Measurements from ENCODE around the gene KIF1B. TPM values are rescaled to one million over a fixed set of nuclear protein-coding genes. Genes with fewer than 3 reads are reported as not detected.
"Not testable (repeated sequence)": the region's sequence is repeated elsewhere in the genome, so short reads cannot be mapped to it uniquely, and the experiment has no call there.

Gene KIF1B
- total RNA-seq, 4 donors from 2014 or later = 63.1 to 83.8 (median 71.2) TPM

- WGBS, 2 donors (ENCODE audit: low coverage in 1 of 2) = 11 to 16% methylated on average over 5 of the region's 5 CpGs
- no peak for TF ChIP-seq POLR2A (IDR thresholded peaks at IDR 0.05)
- no peak for TF ChIP-seq EP300 (IDR thresholded peaks at IDR 0.05)
- TF ChIP-seq POLR2AphosphoS5 (IDR thresholded peaks at IDR 0.05) = no peak
- no peak for TF ChIP-seq CTCF (IDR thresholded peaks at IDR 0.05)
- peaks cover 10 to 96% (median 38%) of the 10 kb centered on the region in 3 donors for H3K4me1 ChIP-seq
- ATAC-seq = no peak
- H3K4me3 ChIP-seq = no peak overlapping the region
- H3K27me3 ChIP-seq = no peaks in the 10 kb centered on the region
- no peaks in the 10 kb centered on the region for H3K36me3 ChIP-seq
- no peaks in the 10 kb centered on the region for H3K9me3 ChIP-seq
- peak overlapping the region in 3 of 4 donors; percentile 33 to 67 (median 61) for H3K27ac ChIP-seq
Observed at GRCh38 chr1:10217748-10218441, 7.5 kb downstream of the KIF1B start.

GRCh38 chr1:10220200-10220599 is 9.8 kb downstream of the KIF1B start:
- H3K27me3 ChIP-seq = no peaks in the 10 kb centered on the region
- H3K4me3 ChIP-seq = no peak overlapping the region
- H3K4me1 ChIP-seq = peaks cover 4 to 97% (median 31%) of the 10 kb centered on the region in 3 donors
- H3K36me3 ChIP-seq = no peaks in the 10 kb centered on the region
- no peak overlapping the region for H3K27ac ChIP-seq
- H3K9me3 ChIP-seq = no peaks in the 10 kb centered on the region
- TF ChIP-seq EP300 (IDR thresholded peaks at IDR 0.05) (no peak), POLR2A (IDR thresholded peaks at IDR 0.05) (no peak), POLR2AphosphoS5 (IDR thresholded peaks at IDR 0.05) (no peak), CTCF (IDR thresholded peaks at IDR 0.05) (no peak)
- ATAC-seq = no peak

- not testable (repeated sequence) for H3K9me3 ChIP-seq, H3K27me3 ChIP-seq, H3K27ac ChIP-seq, H3K36me3 ChIP-seq, H3K4me3 ChIP-seq, ATAC-seq
- 79 to 100% methylated on average over 4 to 5 of the region's 6 CpGs for WGBS, 2 donors (ENCODE audit: low coverage in 1 of 2)
- peaks cover 4 to 97% (median 36%) of the 10 kb centered on the region in 3 donors for H3K4me1 ChIP-seq
Observed at GRCh38 chr1:10220657-10221056, 10.3 kb downstream of the KIF1B start.

- Histone ChIP-seq H3K27me3 (no peaks in the 10 kb centered on the region), H3K4me1 (peaks cover 0 to 86% (median 18%) of the 10 kb centered on the region in 3 donors), H3K27ac (no peak overlapping the region), H3K4me3 (no peak overlapping the region), H3K9me3 (no peaks in the 10 kb centered on the region), H3K36me3 (no peaks in the 10 kb centered on the region)
- TF ChIP-seq POLR2AphosphoS5 (IDR thresholded peaks at IDR 0.05) (no peak), CTCF (IDR thresholded peaks at IDR 0.05) (no peak), POLR2A (IDR thresholded peaks at IDR 0.05) (no peak), EP300 (IDR thresholded peaks at IDR 0.05) (no peak)
- 13 to 46% methylated on average over 1 of the region's 1 CpG for WGBS, 2 donors (ENCODE audit: low coverage in 1 of 2)
- ATAC-seq = no peak
Observed at GRCh38 chr1:10225573-10225972, 15.2 kb downstream of the KIF1B start.

- no peak for ATAC-seq
- no peak overlapping the region for H3K27ac ChIP-seq
- H3K9me3 ChIP-seq = no peaks in the 10 kb centered on the region
- 70 to 72% methylated on average over 2 of the region's 2 CpGs for WGBS, 2 donors (ENCODE audit: low coverage in 1 of 2)
- TF ChIP-seq POLR2A (IDR thresholded peaks at IDR 0.05) = no peak
- TF ChIP-seq CTCF (IDR thresholded peaks at IDR 0.05) = no peak
- TF ChIP-seq POLR2AphosphoS5 (IDR thresholded peaks at IDR 0.05) = no peak
- no peak for TF ChIP-seq EP300 (IDR thresholded peaks at IDR 0.05)
- no peak overlapping the region for H3K4me3 ChIP-seq
- H3K27me3 ChIP-seq = no peaks in the 10 kb centered on the region
- H3K4me1 ChIP-seq = peaks cover 0 to 83% (median 13%) of the 10 kb centered on the region in 3 donors
- H3K36me3 ChIP-seq = no peaks in the 10 kb centered on the region
Observed at GRCh38 chr1:10228528-10228927, 18.2 kb downstream of the KIF1B start.

Measured in gastroesophageal sphincter (tissue), 4 donors.